Activated CD4-positive, CD25-positive, alpha-beta regulatory T cell (primary cell): ENCODE measurements around the gene MRE11.

ENCODE experiments used
- DNase-seq, 4 experiments: peaks; one replicate each; lab custom pipeline; 2025; lab: John Stamatoyannopoulos, UW

Gene MRE11

DNA sequence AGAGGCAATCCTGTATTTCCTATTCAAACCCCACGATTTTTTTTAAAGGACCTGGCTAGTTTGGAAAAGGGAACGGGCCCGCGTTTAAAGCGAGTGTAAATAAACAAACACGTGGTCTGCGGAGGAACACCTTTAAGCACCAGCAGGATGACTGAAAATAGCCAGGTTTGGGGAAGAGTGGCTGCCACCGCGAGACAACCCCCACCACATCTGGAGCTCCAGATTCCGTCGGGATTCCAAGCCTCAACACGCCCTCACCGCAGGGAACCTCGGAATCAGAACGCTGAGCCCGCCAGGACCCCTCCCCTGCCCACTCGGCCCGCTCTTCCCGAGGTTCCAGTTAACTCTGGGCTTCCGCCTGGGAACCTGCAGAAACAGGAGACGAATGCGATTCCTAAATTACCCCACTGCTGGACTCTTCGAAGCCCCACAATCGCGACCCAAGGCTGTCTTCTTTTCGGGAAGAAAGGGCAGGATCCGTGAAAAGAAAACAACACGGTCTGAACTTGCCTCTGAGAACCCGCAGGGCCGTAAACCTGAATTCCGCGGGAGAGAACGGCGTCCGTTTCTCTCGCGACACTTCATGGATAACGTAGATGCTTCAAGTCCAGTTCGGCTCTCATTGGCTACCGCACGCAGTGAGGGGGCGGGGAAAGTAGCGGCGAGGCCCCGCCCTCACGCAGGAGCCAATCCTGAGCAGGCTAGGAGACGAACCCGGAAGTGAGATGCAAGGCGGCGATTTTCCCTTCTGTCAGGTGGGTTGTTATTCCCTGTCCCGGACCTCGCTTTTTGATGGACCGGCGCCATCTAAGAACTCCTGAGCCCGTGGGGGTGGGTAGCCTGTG lies at the start of gene MRE11, which contains the start of gene ANKRD49:
TSS of gene MRE11 (minus strand) at position 564 of the 845 bp plus-strand sequence. CDS start 1,043 bp downstream, outside the sequence.
TSS of gene ANKRD49 (plus strand) at position 704 of the 845 bp plus-strand sequence. CDS start 2,710 bp downstream, outside the sequence.
- peak; percentile 90 to 92 (median 90) for DNase-seq

DNA sequence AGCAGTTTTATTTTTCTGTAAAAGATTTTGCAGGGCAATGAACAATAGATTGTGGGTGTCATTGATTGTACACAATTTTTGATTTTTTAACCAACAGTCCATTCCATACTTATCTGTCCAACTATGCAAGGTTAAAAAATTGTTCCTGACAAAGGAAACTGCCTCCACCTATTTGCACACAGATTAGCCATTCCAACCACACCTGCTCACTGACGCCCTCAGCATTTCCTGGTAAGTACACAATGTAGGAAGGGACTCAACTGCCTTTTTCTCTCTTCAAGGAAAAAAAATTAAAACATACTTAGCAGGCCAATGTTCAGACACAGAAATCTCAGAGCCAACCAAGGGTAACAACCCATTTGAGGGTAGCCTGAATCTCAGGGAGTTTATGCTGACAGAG lies 45.8 kb upstream of the MRE11 start:
- DNase-seq, result no peak

DNA sequence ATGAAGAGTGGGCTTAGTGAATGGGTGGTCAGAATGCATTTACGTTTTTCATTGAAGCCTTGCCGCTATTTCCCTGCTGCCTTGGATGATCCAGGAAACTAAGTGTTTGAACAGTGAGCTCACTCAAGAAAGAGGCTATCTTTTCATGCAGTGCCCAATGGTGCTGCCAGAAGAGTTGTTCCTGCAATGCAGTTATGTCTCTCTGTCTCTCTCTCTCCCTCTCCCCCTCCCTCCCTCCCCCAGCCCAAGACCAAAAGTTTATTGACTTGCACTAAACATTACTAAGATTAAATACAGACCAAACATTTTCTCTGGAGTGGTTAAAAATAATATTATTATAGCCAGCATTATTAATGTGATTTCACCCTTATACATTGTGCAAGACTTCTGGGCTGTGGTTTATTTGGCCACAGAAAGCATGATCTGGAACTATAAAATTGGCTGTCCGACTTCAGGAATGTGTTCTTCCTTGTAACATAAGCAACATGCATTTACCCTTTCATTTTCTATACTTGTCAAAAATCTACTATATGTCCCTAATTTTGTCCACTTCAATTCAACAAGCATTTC lies 43.5 kb upstream of the MRE11 start:
- DNase-seq, result no peak

DNA sequence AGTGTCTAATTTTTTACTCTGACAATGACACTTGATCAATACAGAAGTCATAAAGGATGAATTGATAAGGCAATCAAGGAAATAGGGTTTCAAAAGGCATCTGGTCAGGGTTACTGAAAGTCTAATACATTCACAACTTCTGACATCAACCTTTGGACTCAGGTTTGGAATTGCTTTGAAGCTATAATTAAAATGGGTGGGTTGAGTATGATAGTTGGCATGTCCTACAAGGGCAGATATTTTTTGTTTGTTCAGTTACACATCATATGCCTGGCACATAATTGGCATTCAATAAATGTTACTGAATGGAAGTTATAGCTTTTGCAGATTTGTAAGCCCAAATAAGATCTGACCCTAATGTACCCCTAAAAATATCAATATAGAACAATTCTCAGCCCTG lies 42.7 kb upstream of the MRE11 start:
- no peak for DNase-seq

DNA sequence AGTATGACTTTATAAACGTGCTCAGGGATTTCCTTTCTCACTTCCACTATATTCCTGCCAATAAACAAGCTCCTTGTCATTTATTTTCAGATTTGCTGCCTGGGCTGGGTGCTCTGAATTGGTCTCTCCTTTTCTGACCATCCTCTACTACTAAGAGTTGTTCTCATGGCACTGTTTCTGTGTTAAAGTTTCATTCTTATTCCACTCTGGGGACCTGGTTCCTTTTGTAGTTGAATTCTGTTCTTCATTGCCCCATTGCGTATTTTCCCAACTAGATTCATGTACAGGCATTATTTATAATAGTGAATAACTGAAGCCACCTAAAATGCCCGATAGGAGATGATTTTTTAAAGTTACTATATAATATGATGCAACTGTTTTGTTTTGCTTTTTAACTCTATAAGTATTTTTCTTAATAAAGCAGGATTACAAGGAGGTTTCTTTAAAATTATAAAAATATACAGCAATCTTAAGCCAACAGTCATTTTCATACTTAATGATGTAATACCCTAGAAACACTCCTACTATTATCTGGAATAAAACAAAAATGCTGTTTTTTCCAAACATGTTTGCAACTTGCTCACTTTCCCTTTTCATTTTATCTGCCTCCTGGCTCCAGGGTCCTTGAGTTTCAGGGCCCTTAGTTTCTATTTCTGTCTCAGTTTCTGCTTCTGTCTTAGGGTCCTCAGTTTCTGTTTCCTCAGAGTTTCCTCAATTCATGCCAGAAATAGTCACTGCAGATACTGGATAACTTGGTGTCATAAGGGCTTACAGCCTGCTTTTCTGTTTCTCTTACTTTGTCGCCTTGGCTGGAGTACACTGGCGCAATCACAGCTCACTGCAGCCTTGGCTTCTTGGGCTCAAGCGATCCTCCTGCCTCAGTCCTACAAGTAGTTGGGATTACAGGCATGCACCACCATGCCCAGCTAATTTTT lies 40.3 kb upstream of the MRE11 start:
- no peak for DNase-seq

DNA sequence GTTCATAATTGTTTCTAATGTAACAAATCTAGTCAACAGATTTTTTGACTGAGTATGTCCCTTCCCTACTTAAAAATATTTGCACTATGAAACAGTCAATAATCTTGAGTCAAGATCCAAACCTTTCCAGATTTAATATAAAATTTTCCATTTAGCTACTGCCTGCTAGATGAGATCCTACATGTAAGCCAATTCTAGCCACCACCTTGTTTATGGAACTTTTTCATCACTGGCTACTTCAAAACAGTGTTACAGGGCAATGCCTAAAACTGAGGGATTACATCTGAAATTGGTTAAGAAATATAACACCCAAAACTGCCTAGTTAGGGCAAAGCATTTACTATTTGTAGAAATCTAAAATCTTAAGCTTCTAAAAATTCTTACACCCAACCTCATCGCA lies 39.6 kb upstream of the MRE11 start:
- DNase-seq, result no peak

DNA sequence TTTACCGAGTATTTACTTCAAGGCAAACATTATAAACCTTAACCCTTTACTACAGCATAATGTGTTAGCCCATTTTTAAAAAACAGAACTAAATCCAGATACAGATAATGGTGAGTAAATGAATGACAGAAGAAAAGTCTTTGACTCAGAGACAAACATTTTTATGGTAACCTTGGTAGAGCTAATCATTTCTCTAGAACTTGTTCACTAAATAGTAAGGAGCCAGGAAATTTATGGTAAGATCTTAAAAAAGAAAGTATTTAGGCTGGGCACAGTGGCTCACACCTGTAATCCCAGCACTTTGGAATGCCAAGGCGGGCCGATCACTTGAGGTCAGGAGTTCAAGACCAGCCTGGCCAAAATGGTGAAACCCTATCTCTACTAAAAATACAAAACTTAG lies 38.6 kb upstream of the MRE11 start:
- no peak for DNase-seq

DNA sequence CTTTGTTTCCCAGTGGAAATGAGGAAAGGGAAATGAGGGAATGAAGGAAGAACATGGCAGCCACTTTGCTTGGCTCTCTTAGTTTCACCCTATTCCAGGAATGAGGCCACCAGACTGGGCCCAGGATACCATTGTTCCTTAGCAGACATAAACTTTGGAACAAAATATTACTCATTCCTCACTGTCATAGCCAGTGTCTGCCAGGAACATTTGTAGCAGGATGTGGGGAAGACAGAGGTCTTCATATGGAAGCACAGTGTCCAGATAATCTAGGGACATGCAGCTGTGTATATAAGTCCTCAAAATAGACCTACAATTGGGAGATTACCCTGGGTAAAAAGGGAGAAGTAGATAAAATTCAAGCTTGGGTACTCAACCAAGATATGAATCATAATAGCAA lies 34.9 kb upstream of the MRE11 start:
- no peak for DNase-seq

DNA sequence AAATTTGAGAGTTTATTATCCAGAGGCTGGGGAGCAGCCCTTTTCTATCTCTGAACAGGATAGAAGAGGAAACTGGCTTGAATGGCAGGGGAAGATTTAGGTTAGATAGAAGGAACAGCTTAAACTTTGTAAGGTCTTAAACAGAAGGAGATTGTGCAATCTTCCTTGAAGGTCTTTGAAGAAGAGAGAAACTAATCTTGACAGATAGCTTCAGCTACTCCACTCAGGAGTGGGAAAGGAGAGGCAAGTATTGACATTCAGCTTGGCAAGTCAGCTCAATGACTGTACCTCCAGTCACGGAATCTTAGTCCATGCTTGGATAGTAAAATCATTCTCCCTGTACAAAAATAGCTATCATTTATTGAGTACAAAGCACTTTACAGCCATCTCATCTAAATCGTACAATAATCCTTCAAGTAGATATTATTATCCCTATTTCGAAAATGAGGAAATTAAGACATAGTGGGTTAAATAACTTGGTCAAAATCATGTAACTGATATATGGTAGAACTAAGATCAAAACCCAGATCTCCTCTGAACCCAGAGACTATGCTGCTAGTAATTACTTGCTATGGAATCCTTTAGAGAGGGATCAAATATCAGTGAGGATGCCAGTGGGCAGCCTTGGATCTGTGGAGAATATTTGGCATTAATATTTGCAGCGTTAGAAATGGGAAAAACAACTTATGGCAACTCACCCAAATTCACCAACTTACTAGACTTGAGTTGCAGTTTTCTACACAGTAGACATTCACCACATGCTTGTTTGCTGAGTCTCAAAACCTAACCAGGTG lies 33.2 kb upstream of the MRE11 start:
- no peak for DNase-seq

DNA sequence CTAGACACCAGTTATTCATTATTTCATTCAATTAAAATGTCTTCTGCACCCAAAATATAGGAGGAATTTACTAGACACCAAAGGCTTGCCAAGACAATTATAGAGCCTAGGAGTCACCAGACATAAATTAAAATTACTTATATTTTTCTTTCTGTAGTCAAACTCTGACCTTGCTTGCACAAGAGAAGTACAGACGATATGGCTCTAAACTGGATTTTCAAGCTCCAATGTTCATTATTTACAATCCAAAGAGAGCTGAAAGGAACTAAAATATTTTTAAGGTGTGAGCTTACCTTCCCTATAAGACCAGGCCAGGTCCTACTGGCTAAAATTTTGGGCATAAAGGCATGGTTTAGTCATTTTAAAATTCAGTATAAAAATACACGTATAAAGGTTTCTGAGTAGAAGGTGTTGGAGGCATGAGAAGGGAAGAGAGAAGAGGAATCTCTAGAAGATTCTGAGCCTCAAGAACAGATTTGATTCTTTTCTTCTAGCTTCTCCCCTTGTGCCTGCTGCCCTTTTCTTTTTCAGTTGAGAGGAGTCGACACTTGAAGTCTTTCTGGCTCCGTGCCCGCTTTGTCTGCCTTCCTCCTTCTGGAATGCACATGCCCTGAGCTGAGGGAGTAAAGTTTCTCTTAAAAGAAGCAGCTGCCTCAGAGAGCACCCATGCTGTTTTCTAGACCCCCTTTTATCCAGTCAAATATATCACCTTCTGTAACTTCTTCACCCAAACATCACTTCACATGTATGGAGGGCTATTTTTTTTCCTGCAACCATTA lies 32.1 kb upstream of the MRE11 start:
- DNase-seq, result no peak

DNA sequence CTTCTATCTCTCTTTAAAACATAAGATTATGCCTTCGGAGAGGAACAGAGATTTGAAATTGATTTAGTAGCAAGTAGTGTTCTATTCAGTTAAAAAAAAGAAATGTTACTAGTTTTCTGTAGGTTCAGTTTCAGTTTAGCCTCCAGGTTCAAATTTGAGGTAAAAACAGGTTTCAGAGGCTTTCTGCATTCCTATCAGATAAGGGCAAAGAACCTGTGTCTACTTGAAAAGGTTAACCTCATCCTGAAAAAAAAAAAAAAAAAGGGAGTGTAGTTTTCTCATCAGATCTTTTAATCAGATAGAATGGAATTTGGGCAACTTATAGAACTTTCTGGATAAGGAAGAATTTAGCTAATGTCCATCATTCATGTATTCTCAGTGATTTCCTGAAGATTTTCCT lies 30.7 kb upstream of the MRE11 start:
- DNase-seq, result no peak

DNA sequence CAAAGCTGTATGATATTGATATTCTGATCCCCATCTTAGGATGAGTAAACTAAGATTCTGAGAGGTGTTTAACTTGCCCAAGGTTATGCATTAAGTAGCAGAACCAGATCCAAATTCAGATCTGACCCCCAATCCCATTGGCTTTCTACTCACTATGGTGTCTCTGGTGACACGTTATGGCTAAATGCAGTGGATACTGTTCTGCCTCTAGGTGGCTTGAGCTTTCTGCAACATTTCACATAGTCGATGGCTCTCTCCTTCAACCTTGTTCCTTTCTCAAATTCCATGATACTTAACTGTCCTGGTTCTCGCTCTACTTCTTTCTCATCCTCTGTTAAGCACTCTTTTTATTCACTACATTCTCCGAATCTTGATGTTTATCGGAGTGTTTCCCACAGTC lies 28.0 kb upstream of the MRE11 start:
- DNase-seq, result no peak

DNA sequence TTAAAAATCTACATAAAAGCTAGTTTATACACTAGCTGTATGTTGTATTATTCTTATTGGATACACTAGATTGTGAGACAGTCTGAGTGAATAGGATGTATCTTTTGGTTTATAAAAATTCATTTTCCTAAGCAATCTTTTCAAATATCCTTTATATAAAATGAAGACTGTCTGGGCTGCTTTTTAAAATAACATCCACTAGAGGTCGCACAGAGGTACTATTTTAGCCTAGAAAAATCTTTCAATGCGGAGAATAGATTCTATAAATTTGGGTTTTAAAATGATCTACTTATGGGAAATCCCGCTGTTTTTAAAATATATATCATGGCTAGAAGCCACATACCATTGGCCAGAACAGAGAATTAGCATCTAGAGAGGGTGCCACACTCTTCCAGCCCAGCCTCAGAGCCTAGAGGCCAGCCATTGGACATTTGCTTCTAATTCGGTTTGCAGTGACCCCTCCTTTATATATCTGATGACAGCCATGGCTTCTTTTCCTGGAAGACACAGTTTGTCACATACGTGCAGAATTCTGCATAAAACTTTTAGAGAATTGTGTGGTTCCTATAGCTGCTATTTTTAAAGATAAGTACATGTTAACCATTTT lies 25.9 kb upstream of the MRE11 start:
- DNase-seq, result no peak

DNA sequence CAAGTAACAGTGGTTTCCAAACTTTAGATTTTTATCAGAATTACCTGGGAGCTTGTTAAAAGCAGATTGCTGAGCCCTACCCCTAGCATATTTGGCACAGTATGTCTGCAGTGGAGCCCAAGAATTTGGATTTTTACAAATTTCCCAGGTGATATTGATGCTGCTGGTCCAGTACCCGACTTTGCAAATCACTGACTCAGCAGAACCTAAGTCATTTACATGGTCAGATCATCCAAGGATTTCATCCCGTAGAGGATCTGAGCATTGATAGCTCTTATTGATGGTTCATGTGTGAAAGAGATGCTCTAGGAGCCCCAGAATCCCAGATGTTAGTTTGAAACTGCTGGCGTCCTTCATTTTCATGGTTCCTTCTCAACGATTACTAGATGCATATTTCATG lies 24.7 kb upstream of the MRE11 start:
- DNase-seq, result no peak

DNA sequence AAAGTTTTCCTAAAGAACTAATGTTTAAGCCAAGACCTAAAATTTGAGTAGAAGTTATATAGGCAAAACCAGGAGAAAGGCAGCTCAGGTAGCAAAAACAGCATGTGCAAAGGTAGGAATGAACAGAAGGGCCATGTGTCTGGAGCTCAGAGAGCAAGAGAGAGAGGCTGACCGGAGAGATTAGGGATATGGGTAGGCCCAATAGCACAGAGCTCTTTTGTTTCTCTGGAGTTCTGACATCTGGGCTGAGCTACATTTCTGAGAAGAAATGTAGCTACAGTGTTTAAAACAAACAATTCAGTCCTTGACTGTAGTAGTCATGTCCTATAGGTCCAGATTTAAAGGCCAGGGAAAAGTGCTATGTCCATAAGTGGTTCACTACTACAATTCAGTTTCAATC lies 23.1 kb upstream of the MRE11 start:
- DNase-seq, result no peak

DNA sequence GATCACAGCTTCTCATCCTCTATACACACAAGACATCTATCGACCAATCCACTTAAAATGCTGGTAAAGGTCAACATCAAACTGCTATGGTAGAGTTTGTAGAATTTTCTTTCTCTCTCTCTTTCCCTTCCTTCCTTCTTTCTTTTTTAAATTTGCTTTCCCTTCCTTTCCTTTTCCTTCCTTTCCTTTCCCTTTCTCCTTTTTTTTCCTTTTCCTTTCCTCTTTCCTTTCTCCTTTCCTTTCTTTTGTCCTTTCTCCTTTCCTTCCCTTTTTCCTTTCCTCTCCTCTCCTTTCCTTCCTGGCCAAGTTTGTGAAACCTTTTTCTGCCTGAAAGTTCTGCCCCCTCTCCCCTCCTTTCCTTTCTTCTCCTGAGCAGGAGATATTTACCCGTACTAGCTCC lies 21.8 kb upstream of the MRE11 start:
- DNase-seq, result no peak

DNA sequence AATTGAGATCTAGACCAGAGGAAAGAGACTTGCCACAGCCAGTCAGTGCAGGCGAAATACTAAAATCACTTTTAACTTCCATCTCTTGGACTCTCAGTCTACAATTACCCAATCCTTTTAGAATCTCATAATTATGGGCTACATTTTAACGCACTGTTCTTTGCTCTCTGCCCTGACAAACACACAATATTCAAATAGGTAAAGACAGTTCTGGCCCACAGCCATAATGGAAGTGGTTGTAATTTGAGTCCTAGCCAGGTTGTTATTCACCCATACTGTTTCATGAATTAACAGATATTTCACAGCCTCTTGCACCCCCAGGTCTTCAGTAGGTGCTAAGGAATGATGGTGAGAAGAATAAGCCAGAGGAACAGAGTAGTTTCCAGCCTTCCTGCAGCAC lies 19.4 kb upstream of the MRE11 start:
- DNase-seq, result no peak

DNA sequence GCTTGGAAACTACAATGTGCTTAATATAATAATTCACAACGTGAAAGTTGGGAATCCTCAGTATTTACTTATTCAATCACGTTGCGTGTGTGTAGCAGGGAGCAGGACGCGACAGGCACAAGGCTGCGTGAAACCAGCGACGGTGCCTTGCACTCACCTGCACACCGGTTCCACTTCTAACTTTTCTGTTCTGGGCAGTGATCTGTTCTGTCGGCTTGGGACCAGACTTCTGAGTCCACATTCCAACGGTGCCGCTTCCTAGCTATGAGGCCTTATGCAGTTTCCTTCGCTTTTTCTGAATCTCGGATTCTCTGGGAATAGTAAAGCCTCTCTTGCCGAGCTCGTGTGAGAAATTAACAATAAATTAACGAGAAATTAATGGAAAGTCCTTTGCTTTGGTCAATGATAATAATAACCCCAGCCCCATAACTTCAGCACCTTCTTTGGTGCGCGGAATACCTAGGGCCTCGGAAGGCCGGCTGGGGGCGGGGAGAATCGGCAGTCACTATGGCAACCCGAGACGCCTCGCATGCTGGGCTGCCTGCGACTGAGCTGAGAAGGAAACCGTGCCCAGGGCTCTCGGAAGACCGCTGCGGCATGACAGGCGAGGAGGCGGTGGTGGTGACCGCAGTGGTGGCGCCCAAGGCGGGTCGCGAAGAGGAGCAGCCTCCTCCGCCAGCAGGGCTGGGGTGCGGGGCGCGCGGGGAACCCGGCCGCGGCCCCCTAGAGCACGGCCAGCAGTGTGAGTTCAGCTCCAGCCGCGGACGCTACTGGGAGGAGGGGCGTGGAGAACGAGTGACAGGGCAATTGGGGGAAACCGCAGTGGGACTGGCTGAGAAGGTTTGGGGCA lies 18.5 kb upstream of the MRE11 start, which contains the start of gene C11orf97:
TSS of gene C11orf97 (plus strand) at position 530 of the 850 bp plus-strand sequence. CDS start at position 598, 68 bp downstream.
- peak in 3 of 4 experiments; percentile 4 to 15 (median 11) for DNase-seq

DNA sequence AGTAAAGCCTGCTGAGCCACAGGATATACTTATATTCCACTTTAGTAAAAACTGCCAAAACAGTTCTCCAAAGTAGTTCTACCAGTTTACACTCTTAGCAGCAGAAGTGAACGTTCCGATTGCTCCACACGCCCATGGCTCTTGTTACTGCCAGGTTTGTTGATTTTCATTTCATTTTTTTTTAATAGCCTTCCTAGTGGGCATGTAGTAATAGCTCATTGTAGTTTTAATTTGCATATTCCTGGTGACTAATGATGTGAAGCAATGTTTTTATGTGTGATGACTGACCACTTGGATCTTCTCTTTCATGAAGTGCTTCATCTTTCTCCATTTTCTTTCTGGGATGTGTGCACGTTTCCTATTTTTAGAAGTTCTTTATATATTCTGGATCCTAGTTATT lies 13.8 kb upstream of the MRE11 start:
- DNase-seq, result no peak
